Activated T-cell treated with anti-CD3 and anti-CD28 coated beads, Interleukin-2, amount 50 U/mL, for 24 hours (primary cell): ENCODE data around the gene QKI.

ENCODE experiments used
- DNase-seq: peaks from one replicate; pipeline ENCODE4 v3.0.0-alpha.2; 2020
- H3K27ac Mint-ChIP-seq: 2 replicates; pipeline ENCODE4 v1.8.0; 2020; ENCODE audit warnings: mild to moderate bottlenecking, mixed read lengths
- H3K27me3 Mint-ChIP-seq: 2 replicates; pipeline ENCODE4 v1.8.0; 2020; ENCODE audit warnings: mixed read lengths
- H3K36me3 Mint-ChIP-seq: 2 replicates; pipeline ENCODE4 v1.8.0; 2020; ENCODE audit warnings: low read depth, mixed read lengths
- H3K4me1 Mint-ChIP-seq: 2 replicates; pipeline ENCODE4 v1.8.0; 2020; ENCODE audit warnings: low read depth, mixed read lengths
- H3K4me3 Mint-ChIP-seq: 2 replicates; pipeline ENCODE4 v1.8.0; 2020; ENCODE audit warnings: mild to moderate bottlenecking, moderate library complexity, mixed read lengths
- H3K9me3 Mint-ChIP-seq: 2 replicates; pipeline ENCODE4 v1.8.0; 2020; ENCODE audit warnings: mixed read lengths

The QKI gene

GRCh38 chr6:163554663-163555062 is 140.1 kb downstream of the QKI start:
- Mint-ChIP-seq H3K27ac (no peak overlapping the region), H3K36me3 (peaks cover 41% of the 10 kb centered on the region), H3K4me1 (peaks cover 13% of the 10 kb centered on the region), H3K4me3 (no peak overlapping the region), H3K9me3 (no peaks in the 10 kb centered on the region), H3K27me3 (no peaks in the 10 kb centered on the region)
- peak; percentile 60 for DNase-seq

GRCh38 chr6:163559661-163560060 is 145.1 kb downstream of the QKI start:
- H3K4me1 Mint-ChIP-seq, result no peaks in the 10 kb centered on the region

GRCh38 chr6:163563318-163563717 is 148.8 kb downstream of the QKI start:
- Mint-ChIP-seq H3K4me1 (no peaks in the 10 kb centered on the region), H3K4me3 (no peak overlapping the region), H3K27ac (no peak overlapping the region), H3K9me3 (no peaks in the 10 kb centered on the region), H3K27me3 (no peaks in the 10 kb centered on the region), H3K36me3 (peaks cover 77% of the 10 kb centered on the region)
- no peak for DNase-seq

More at GRCh38 chr6:163559661-163560060, 145.1 kb downstream of the QKI start:
- H3K9me3 Mint-ChIP-seq, result no peaks in the 10 kb centered on the region
- no peak for DNase-seq
- H3K36me3 Mint-ChIP-seq, result peaks cover 67% of the 10 kb centered on the region
- no peak overlapping the region for H3K27ac Mint-ChIP-seq
- no peaks in the 10 kb centered on the region for H3K27me3 Mint-ChIP-seq
- no peak overlapping the region for H3K4me3 Mint-ChIP-seq

GRCh38 chr6:163564534-163564933 is 150.0 kb downstream of the QKI start:
- Mint-ChIP-seq H3K36me3 (peaks cover 73% of the 10 kb centered on the region), H3K27me3 (no peaks in the 10 kb centered on the region), H3K27ac (no peak overlapping the region), H3K4me1 (no peaks in the 10 kb centered on the region), H3K4me3 (no peak overlapping the region), H3K9me3 (no peaks in the 10 kb centered on the region)
- no peak for DNase-seq

GRCh38 chr6:163565140-163565539 is 150.6 kb downstream of the QKI start:
- H3K27ac Mint-ChIP-seq, result no peak overlapping the region
- H3K4me3 Mint-ChIP-seq, result no peak overlapping the region
- DNase-seq, result no peak
- H3K4me1 Mint-ChIP-seq, result no peaks in the 10 kb centered on the region
- no peaks in the 10 kb centered on the region for H3K27me3 Mint-ChIP-seq
- peaks cover 75% of the 10 kb centered on the region for H3K36me3 Mint-ChIP-seq
- no peaks in the 10 kb centered on the region for H3K9me3 Mint-ChIP-seq

- Mint-ChIP-seq H3K36me3 (peaks cover 79% of the 10 kb centered on the region), H3K9me3 (no peaks in the 10 kb centered on the region), H3K4me3 (no peak overlapping the region), H3K27ac (no peak overlapping the region), H3K27me3 (no peaks in the 10 kb centered on the region), H3K4me1 (no peaks in the 10 kb centered on the region)
- DNase-seq, result no peak
These were observed 151.5 kb downstream of the QKI start for GRCh38 chr6:163566056-163566455.

DNA sequence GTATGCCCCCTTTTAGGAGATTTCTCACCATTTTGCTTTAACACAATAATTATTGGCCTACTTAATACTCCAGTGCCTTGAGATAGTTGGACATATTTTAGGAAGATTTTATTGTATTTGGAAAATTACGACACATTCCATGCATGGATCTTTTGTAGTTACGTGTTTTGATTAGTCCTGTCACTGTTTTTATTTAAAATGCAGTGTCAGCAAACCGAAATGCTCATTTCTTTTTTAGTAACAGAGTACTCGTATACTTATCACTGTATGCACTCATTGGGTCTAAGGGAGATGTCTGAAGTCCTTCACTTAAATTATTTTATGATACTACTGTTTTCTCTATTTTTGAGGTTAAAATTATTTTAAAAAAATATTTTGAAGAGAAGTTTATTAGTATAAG is 153.8 kb downstream of the QKI start:
- no peak for DNase-seq
- H3K36me3 Mint-ChIP-seq, result peaks cover 79% of the 10 kb centered on the region

DNA sequence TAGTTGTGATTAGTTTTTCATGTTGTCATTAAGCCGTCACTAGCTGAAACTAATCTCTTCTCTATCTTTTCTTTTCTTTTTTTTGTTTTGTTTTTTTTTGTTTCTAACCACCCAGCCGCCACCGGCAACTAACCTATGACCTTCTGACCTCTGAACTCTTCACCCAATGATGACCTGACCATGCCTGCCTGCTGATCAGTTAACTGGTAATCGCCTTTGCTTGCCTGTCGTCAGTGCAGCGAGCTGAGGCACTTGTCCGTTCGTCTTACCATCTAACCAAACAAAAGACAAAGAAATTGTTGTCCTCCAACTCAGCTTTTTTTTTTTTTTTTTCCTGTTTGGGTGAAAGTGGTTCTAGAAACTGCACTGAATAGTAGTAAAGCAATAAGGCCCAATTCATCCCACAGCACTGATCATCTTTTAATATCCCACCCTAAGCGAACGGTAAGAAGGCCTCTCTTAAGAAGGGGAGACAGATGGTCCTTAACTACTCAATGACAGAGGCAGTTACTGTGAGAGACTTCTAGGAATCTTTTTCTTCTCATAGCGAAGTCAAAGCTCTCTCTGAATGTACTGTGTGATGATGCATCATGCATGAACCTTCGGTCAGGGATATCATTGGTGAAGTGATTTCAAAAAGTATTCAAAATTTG is 156.2 kb downstream of the QKI start:
- H3K4me1 Mint-ChIP-seq, result peaks cover 2% of the 10 kb centered on the region
- no peak overlapping the region for H3K4me3 Mint-ChIP-seq
- peaks cover 64% of the 10 kb centered on the region for H3K36me3 Mint-ChIP-seq
- DNase-seq, result no peak
- H3K9me3 Mint-ChIP-seq, result no peaks in the 10 kb centered on the region
- no peak overlapping the region for H3K27ac Mint-ChIP-seq
- H3K27me3 Mint-ChIP-seq, result no peaks in the 10 kb centered on the region

More for the DNA sequence above, 153.8 kb downstream of the QKI start:
- H3K27me3 Mint-ChIP-seq, result no peaks in the 10 kb centered on the region
- H3K27ac Mint-ChIP-seq, result no peak overlapping the region
- H3K9me3 Mint-ChIP-seq, result no peaks in the 10 kb centered on the region
- peaks cover 2% of the 10 kb centered on the region for H3K4me1 Mint-ChIP-seq
- H3K4me3 Mint-ChIP-seq, result no peak overlapping the region

GRCh38 chr6:163571730-163572129 is 157.2 kb downstream of the QKI start:
- no peaks in the 10 kb centered on the region for H3K9me3 Mint-ChIP-seq
- H3K4me1 Mint-ChIP-seq, result peaks cover 2% of the 10 kb centered on the region
- H3K36me3 Mint-ChIP-seq, result peaks cover 56% of the 10 kb centered on the region

DNA sequence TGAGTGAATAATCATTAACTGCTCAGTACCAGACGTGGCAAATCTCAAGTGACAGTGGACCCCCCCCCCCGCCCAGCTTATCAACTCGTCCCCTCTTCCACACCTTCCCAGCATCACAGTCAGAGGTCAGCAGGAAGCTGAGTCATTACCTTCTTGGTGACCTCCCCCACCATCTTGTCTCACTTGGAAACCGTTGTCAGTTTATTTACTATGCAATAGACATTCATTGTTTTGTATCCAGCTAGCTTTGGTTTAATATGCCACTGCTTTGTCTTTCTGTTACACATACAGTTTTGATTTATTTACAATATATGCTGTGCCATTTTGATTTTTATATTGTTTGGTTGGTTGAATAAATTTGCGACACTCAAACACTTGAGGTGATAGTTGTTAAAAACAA is 158.1 kb downstream of the QKI start:
- Mint-ChIP-seq H3K4me3 (no peak overlapping the region), H3K27ac (no peak overlapping the region), H3K27me3 (no peaks in the 10 kb centered on the region), H3K9me3 (no peaks in the 10 kb centered on the region), H3K4me1 (peaks cover 2% of the 10 kb centered on the region), H3K36me3 (peaks cover 50% of the 10 kb centered on the region)
- no peak for DNase-seq

More at GRCh38 chr6:163571730-163572129, 157.2 kb downstream of the QKI start:
- no peak overlapping the region for H3K27ac Mint-ChIP-seq
- H3K27me3 Mint-ChIP-seq, result no peaks in the 10 kb centered on the region
- H3K4me3 Mint-ChIP-seq, result no peak overlapping the region
- DNase-seq, result no peak

- no peaks in the 10 kb centered on the region for H3K9me3 Mint-ChIP-seq
- peaks cover 2% of the 10 kb centered on the region for H3K4me1 Mint-ChIP-seq
- H3K36me3 Mint-ChIP-seq, result peaks cover 42% of the 10 kb centered on the region
- no peaks in the 10 kb centered on the region for H3K27me3 Mint-ChIP-seq
- H3K27ac Mint-ChIP-seq, result no peak overlapping the region
- DNase-seq, result no peak
- H3K4me3 Mint-ChIP-seq, result no peak overlapping the region
These were observed 159.1 kb downstream of the QKI start for GRCh38 chr6:163573503-163574179.

DNA sequence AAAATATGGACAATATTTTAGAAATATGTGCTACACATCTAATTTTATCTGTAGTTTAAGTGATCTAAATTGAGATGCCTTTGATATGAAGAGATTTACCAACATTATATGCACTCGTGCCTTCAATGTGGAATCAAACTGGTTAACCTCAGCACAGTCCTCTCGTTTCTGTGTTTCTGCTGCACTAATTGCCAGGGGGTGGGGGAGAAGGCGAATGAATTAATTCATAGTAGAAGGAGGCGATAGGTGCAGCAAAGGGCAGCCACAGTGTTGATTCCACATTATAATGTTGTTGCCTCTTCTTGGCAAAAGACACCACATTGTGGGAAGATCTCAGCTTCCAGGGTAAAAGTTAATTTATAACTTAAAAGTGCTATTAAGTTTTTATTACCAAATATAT is 161.6 kb downstream of the QKI start:
- no peak for DNase-seq
- H3K27me3 Mint-ChIP-seq, result no peaks in the 10 kb centered on the region
- no peak overlapping the region for H3K4me3 Mint-ChIP-seq
- peaks cover 2% of the 10 kb centered on the region for H3K4me1 Mint-ChIP-seq
- no peaks in the 10 kb centered on the region for H3K9me3 Mint-ChIP-seq
- H3K27ac Mint-ChIP-seq, result no peak overlapping the region
- peaks cover 24% of the 10 kb centered on the region for H3K36me3 Mint-ChIP-seq

DNA sequence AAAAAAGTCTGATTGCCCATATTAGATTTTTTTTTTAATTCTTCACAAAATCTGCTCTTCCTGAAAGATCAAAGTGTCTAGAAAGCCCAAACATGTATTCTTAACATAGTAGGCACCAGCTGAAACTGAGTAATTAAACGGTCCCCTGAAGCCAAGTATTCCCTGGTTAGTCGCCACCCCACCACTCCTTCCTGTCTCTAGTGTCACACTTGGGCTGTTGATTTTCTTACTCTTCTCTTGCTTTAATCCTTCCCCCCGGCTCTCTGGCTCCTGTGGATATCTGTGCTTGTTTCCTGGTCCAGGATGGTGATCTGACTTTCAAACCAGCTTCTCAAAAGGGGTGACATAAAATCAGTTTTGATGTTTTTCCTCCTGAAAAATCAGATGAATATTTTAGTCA is 162.9 kb downstream of the QKI start:
- DNase-seq, result no peak
- Mint-ChIP-seq H3K27ac (no peak overlapping the region), H3K27me3 (no peaks in the 10 kb centered on the region), H3K36me3 (peaks cover 13% of the 10 kb centered on the region), H3K4me3 (no peak overlapping the region), H3K4me1 (peaks cover 2% of the 10 kb centered on the region), H3K9me3 (no peaks in the 10 kb centered on the region)

DNA sequence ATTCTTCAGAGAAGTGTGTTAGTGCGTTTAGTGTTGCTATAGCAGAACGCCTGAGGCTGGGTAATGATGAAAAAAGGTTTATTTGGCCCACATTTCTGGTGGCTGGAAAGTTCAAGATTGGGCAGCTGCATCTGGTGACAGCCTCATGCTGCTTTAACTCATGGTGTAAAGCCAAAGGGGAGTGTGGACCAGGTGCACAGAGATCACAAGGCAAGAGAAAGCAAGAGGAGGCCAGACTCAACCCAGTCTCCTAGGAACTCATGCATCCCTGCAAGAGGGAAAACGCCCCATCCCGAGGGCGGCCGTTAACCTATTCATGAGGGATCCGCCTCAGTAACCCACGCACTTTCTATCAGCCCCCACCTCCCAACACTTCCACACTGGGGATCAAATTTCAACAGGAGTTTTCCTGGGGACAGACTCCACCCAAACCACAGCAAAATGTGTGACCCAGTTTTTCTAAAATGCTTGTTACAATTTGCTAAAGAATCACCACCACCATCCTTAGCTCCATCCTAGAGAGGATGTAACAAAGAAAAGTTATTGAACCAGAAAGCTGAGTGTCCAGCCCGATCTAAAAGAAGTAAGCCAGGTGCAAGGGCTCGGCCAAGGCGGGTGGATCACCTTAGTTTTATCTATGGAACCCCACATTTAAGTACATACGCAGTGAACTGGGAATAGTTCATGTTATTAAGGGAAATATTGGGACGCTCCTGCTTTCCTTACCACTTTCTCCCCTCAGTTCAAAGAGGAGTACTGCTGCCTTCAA is 164.8 kb downstream of the QKI start:
- H3K4me1 Mint-ChIP-seq, result no peaks in the 10 kb centered on the region
- DNase-seq, result no peak
- H3K27ac Mint-ChIP-seq, result no peak overlapping the region
- peaks cover 3% of the 10 kb centered on the region for H3K27me3 Mint-ChIP-seq
- H3K36me3 Mint-ChIP-seq, result peaks cover 3% of the 10 kb centered on the region
- H3K9me3 Mint-ChIP-seq, result no peaks in the 10 kb centered on the region
- no peak overlapping the region for H3K4me3 Mint-ChIP-seq

GRCh38 chr6:163579880-163580295 is 165.4 kb downstream of the QKI start:
- Mint-ChIP-seq H3K9me3 (no peaks in the 10 kb centered on the region), H3K27me3 (peaks cover 3% of the 10 kb centered on the region), H3K4me1 (no peaks in the 10 kb centered on the region), H3K36me3 (peaks cover 2% of the 10 kb centered on the region), H3K4me3 (no peak overlapping the region), H3K27ac (no peak overlapping the region)
- no peak for DNase-seq
